GM23248 (cell line): ENCODE results near the gene PHACTR2. TPM values are rescaled to one million over a fixed set of nuclear protein-coding genes. Genes with fewer than 3 reads are reported as not detected.

ENCODE experiments used
- DNase-seq: peaks from one replicate; pipeline ENCODE4 v3.0.0-alpha.2; 2015
- H2AFZ ChIP-seq: fragments of 200-600 bp; sonication (generic); 2 replicates; pipeline ENCODE4 v1.6.1; 2016; ENCODE audit warnings: antibody characterized with exemption
- H3F3A ChIP-seq: fragments of 200-600 bp; sonication (generic); 2 replicates; pipeline ENCODE4 v1.6.1; 2016; ENCODE audit warnings: mild to moderate bottlenecking, antibody characterized with exemption, mixed run types; ENCODE audit not compliant: insufficient read depth
- H3K27ac ChIP-seq: fragments of 200-600 bp; sonication (generic); 2 replicates; pipeline ENCODE4 v1.5.1; 2016; ENCODE audit warnings: mild to moderate bottlenecking
- H3K27me3 ChIP-seq: fragments of 200-600 bp; sonication (generic); replicated peaks from 2 replicates; pipeline ENCODE4 v1.6.1; 2016; ENCODE audit warnings: mild to moderate bottlenecking; ENCODE audit not compliant: insufficient read depth
- H3K36me3 ChIP-seq: fragments of 200-600 bp; sonication (generic); 2 replicates; pipeline ENCODE4 v1.6.1; 2016; ENCODE audit warnings: low read depth, mild to moderate bottlenecking
- H3K4me1 ChIP-seq: fragments of 200-600 bp; sonication (generic); 2 replicates; pipeline ENCODE4 v1.6.1; 2016; ENCODE audit warnings: mild to moderate bottlenecking; ENCODE audit not compliant: insufficient read depth
- H3K4me2 ChIP-seq: fragments of 200-600 bp; sonication (generic); one replicate; pipeline ENCODE4 v1.6.1; 2016; ENCODE audit warnings: mild to moderate bottlenecking; ENCODE audit not compliant: unreplicated experiment
- H3K4me3 ChIP-seq: fragments of 200-600 bp; sonication (generic); 2 replicates; pipeline ENCODE4 v1.5.1; 2016; ENCODE audit warnings: mild to moderate bottlenecking
- H3K79me2 ChIP-seq: fragments of 200-600 bp; sonication (generic); 2 replicates; pipeline ENCODE4 v1.6.1; 2016; ENCODE audit warnings: mild to moderate bottlenecking; ENCODE audit not compliant: insufficient read depth
- H3K9ac ChIP-seq: fragments of 200-600 bp; sonication (generic); 2 replicates; pipeline ENCODE4 v1.6.1; 2016; ENCODE audit warnings: mild to moderate bottlenecking
- H3K9me2 ChIP-seq: fragments of 200-600 bp; sonication (generic); 2 replicates; pipeline ENCODE4 v1.6.1; 2016; ENCODE audit warnings: mixed run types, mild to moderate bottlenecking, moderate library complexity; ENCODE audit not compliant: insufficient read depth
- H3K9me3 ChIP-seq: fragments of 200-600 bp; sonication (generic); one replicate; pipeline ENCODE4 v1.6.1; 2017; ENCODE audit warnings: low read depth
- H4K20me1 ChIP-seq: fragments of 200-600 bp; sonication (generic); 2 replicates; pipeline ENCODE4 v1.6.0; 2016; ENCODE audit not compliant: insufficient read depth
- EZH2 ChIP-seq: fragments of 200-600 bp; sonication (generic); IDR thresholded peaks from 2 replicates; pipeline ENCODE4 v1.6.1; 2018; ENCODE audit warnings: antibody characterized with exemption, mild to moderate bottlenecking; ENCODE audit not compliant: insufficient read depth, poor library complexity, severe bottlenecking
- EZH2phosphoT487 ChIP-seq: fragments of 200-600 bp; sonication (generic); IDR thresholded peaks from 2 replicates; pipeline ENCODE4 v1.6.1; 2018; ENCODE audit warnings: antibody characterized with exemption, moderate library complexity, mild to moderate bottlenecking, low read depth; ENCODE audit not compliant: insufficient read depth
- WGBS, 2 experiments: methylation state at CpG; one replicate each; pipeline ENCODE4 v1.1.6; 2015 to 2017; ENCODE audit warnings: low lambda C conversion rate in 2 of 2, low coverage in 1 of 2; ENCODE audit errors: missing lambda C conversion rate in 2 of 2; 5-methylcytosine and 5-hydroxymethylcytosine counted together
- in situ Hi-C: fragments of 300-500 bp; cut with MboI; formaldehyde crosslinking; loops from 2 replicates; pipeline ENCODE4 v1.15.0; 2020
- polyA plus RNA-seq: library from polyadenylated mRNA; unstranded; fragments of >200 nt; fragmentation: Nextera tagmentation; extraction: Ambion mirVana; gene quantifications from 2 replicates; pipeline ENCODE4 v1.2.1, GENCODE V29; 2016
- small RNA-seq: library from RNA; depleted of rRNA; stranded (forward); fragments of <200 nt; gene quantifications from one replicate; pipeline ENCODE3, GENCODE V24; 2014; ENCODE audit warnings: low read depth, low replicate concordance
- total RNA-seq: library from RNA; depleted of rRNA; stranded (reverse); fragments of >200 nt; shearing (Covaris generic); gene quantifications from 2 replicates; pipeline ENCODE4 v1.2.3, GENCODE V29; 2014; rRNA removed

Gene PHACTR2
- total and polyA plus RNA-seq, 2 experiments from 2014 or later = 39.0 to 39.4 TPM

DNA sequence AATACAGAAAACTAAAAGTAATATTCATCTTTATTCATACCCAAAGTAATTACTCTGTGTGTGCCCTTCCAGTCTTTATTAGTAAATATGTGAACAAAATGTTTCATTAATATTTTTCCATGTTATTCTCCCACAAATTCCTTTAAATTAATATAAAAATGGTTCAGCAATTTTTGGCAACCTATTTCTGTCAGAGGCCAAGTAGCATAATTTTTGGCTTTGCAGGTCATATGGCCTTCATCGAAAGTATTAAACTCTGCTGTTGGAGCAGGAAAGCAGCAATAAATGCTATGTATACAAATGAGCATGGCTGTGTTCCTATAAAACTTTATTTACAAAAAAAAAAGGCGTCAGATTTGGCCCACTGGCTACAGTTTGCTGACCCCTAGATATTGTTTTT is 202.6 kb downstream of the PHACTR2 start:
- Histone ChIP-seq H3K36me3 (no peaks in the 10 kb centered on the region), H2AFZ (no peak overlapping the region), H3K9me2 (no peaks in the 10 kb centered on the region), H3K27ac (no peak overlapping the region), H3K79me2 (no peaks in the 10 kb centered on the region), H3K27me3 (no peaks in the 10 kb centered on the region), H3K4me3 (no peak overlapping the region), H3F3A (no peaks in the 10 kb centered on the region), H3K4me1 (no peaks in the 10 kb centered on the region), H3K4me2 (no peak overlapping the region), H3K9ac (no peak overlapping the region), H3K9me3 (no peaks in the 10 kb centered on the region), H4K20me1 (no peaks in the 10 kb centered on the region)
- DNase-seq = no peak
- TF ChIP-seq EZH2phosphoT487 = no peak
- no peak for TF ChIP-seq EZH2
- WGBS, 2 experiments = 62 to 63% methylated on average over 2 of the region's 2 CpGs
- in situ Hi-C loops = no loop called here

Small RNA genes lying within 50 kb of the gene (small RNA-seq; reads per million reads assigned to genes)
- gene ZC2HC1B = not detected

Other genes with a start within 250 kb of the PHACTR2 start
- 3.2 and 3.4 TPM in 2 replicates for gene ADAT2, start 227.3 kb upstream of the PHACTR2 start, total RNA-seq
- gene ADAT2, start 227.3 kb upstream of the PHACTR2 start, polyA plus RNA-seq = 3.7 and 4.2 TPM in 2 replicates
- gene PEX3, start 227.2 kb upstream of the PHACTR2 start, total RNA-seq = 15.0 and 20.1 TPM in 2 replicates
- 32.8 and 35.0 TPM in 2 replicates for gene PEX3, start 227.2 kb upstream of the PHACTR2 start, polyA plus RNA-seq
- gene FUCA2, start 166.2 kb upstream of the PHACTR2 start, total RNA-seq = 57.2 and 63.0 TPM in 2 replicates
- 108 and 111 TPM in 2 replicates for gene FUCA2, start 166.2 kb upstream of the PHACTR2 start, polyA plus RNA-seq
- gene LTV1, start 165.4 kb downstream of the PHACTR2 start, total RNA-seq = 13.3 and 17.9 TPM in 2 replicates
- gene LTV1, start 165.4 kb downstream of the PHACTR2 start, polyA plus RNA-seq = 33.6 and 35.3 TPM in 2 replicates
- gene ZC2HC1B, start 186.5 kb downstream of the PHACTR2 start, total RNA-seq = not detected in 2 replicates
- not detected in 2 replicates for gene ZC2HC1B, start 186.5 kb downstream of the PHACTR2 start, polyA plus RNA-seq